Brain microvascular endothelial cell (primary cell): Measurements from ENCODE around the gene ZNF280C.

Source experiments
- DNase-seq: peaks from one replicate; pipeline ENCODE4 v3.0.0-alpha.2; 2020
- H3K27ac ChIP-seq: fragments of 250-450 bp; sonication (Bioruptor Pico); 2 replicates; pipeline ENCODE4 v1.5.1; 2020; ENCODE audit warnings: mild to moderate bottlenecking, moderate library complexity
- H3K27me3 ChIP-seq: fragments of 250-450 bp; sonication (Bioruptor Pico); replicated peaks from 2 replicates; pipeline ENCODE4 v1.5.1; 2020; ENCODE audit warnings: mild to moderate bottlenecking
- H3K36me3 ChIP-seq: fragments of 250-450 bp; sonication (Bioruptor Pico); replicated peaks from 2 replicates; pipeline ENCODE4 v1.5.1; 2020; ENCODE audit warnings: mild to moderate bottlenecking
- H3K4me3 ChIP-seq: 2 replicates; pipeline ENCODE4 v1.5.1; 2011; ENCODE audit warnings: low read depth, mild to moderate bottlenecking, control low read depth, low read length, moderate library complexity
- CTCF ChIP-seq: IDR thresholded peaks from 2 replicates; pipeline ENCODE4 v1.5.1; 2011; ENCODE audit warnings: low read depth, mild to moderate bottlenecking, moderate library complexity, low read length, control low read depth, inconsistent platforms; ENCODE audit errors: missing control alignments
- in situ Hi-C: cut with HindIII; loops from 2 replicates; pipeline ENCODE4 v1.10.0; 2017; ENCODE audit warnings: low sequenced_read_pairs, low pct_ligation_motif_present

ZNF280C gene

GRCh38 chrX:130166503-130166777 lies 102.3 kb downstream of the ZNF280C start:
- Histone ChIP-seq H3K4me3 (peak overlapping the region; percentile 79), H3K27me3 (no peaks in the 10 kb centered on the region), H3K27ac (peak overlapping the region; percentile 88), H3K36me3 (no peaks in the 10 kb centered on the region)
- no peak for TF ChIP-seq CTCF
- in situ Hi-C loops: no loop called here
- DNase-seq: no peak

- H3K27me3 ChIP-seq: no peaks in the 10 kb centered on the region
- H3K4me3 ChIP-seq: peak within 1 kb of the TSS; percentile 79
- peak within 1 kb of the TSS; percentile 88 for H3K27ac ChIP-seq
- DNase-seq: peak; percentile 92
- TF ChIP-seq CTCF: no peak
- H3K36me3 ChIP-seq: no peaks in the 10 kb centered on the region
- in situ Hi-C loops: no loop called here
These were observed 102.8 kb downstream of the ZNF280C start, which contains the start of gene AIFM1 for GRCh38 chrX:130165703-130166502. Gene AIFM1, minus strand, starts transcription at chrX:130165841. Its CDS starts 185 bp downstream, at chrX:130165656.

- H3K4me3 ChIP-seq: peak overlapping the region; percentile 79
- no peak for TF ChIP-seq CTCF
- DNase-seq: peak; percentile 16
- H3K27ac ChIP-seq: peak overlapping the region; percentile 88
- no peaks in the 10 kb centered on the region for H3K36me3 ChIP-seq
- in situ Hi-C loops: no loop called here
- H3K27me3 ChIP-seq: no peaks in the 10 kb centered on the region
These were observed 103.5 kb downstream of the ZNF280C start for GRCh38 chrX:130165181-130165702.

DNA sequence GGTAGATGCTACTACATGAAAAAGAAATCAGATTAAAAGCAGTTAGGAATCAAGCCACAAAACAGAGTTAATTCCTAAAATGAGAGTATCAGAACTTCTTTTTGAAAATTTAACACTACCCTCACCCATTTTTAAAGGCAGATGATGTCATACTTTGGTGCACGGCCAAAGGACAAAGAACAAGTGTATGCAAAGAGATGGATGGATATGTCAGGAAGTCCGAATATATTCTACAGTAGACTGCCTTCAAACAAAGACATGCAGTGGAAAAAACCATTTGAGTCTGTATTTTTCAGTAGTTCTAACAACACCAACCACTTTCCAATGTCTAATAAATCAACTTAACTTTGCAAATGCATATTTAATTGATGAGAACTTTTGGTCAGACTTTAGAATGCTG lies 105.3 kb downstream of the ZNF280C start:
- in situ Hi-C loops: no loop called here
- Histone ChIP-seq H3K27ac (no peak overlapping the region), H3K27me3 (no peaks in the 10 kb centered on the region), H3K4me3 (no peak overlapping the region), H3K36me3 (no peaks in the 10 kb centered on the region)
- TF ChIP-seq CTCF: no peak
- DNase-seq: no peak

DNA sequence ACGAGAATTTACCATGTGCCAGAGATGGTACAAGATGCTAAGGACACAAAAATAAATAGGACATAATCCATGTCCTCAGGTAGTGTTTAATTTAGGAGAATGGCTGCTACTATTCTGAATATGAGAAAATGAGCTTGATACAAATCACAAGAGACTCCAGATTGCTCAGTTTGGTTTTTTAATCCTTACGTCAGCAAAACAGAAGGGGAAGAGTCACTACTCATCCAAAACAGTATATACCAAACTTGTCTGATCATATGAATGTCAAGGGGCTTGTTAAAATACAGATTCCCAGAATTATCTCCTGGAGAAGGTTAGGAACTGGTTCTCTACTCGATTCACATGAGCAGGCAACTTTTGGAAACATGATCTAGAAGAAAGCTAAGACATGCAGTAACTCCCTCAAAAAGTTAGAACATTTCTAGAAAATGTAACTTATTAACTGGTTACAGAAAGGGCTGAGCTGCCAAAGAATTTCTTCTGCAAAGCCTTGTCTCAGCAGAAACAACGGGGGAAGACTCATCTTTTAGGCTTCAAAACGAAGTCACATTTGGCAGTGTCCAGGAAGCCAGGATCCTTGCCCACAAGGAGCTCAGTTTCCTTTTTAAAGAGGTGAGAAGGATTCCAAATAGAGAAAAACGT lies 106.5 kb downstream of the ZNF280C start:
- no peak overlapping the region for H3K4me3 ChIP-seq
- no peaks in the 10 kb centered on the region for H3K36me3 ChIP-seq
- in situ Hi-C loops: no loop called here
- no peak for DNase-seq
- no peak overlapping the region for H3K27ac ChIP-seq
- no peak for TF ChIP-seq CTCF
- H3K27me3 ChIP-seq: no peaks in the 10 kb centered on the region
